Endothelial cell of hepatic sinusoid (primary cell): ENCODE measurements around the gene PRKCD.

ENCODE experiments used
- in situ Hi-C: cut with HindIII; loops from 2 replicates; pipeline ENCODE4 v1.10.0; 2017; ENCODE audit warnings: low sequenced_read_pairs

Gene PRKCD

GRCh38 chr3:53160660-53161449 lies at the start of gene PRKCD:
Gene PRKCD (plus strand): TSS chr3:53161209. CDS start chr3:53178423, 17,214 bp downstream.
- in situ Hi-C loops, result no loop called here

GRCh38 chr3:53111822-53112221 lies 49.2 kb upstream of the PRKCD start:
- in situ Hi-C loops, result no loop called here

- in situ Hi-C loops, result no loop called here
Observed at GRCh38 chr3:53113293-53114010, 47.6 kb upstream of the PRKCD start.

GRCh38 chr3:53114011-53114400 lies 47.0 kb upstream of the PRKCD start:
- in situ Hi-C loops, result no loop called here

- in situ Hi-C loops, result loop anchor here (5.0 kb wide), 1 partner anchor 78 kb away; no protein-coding TSS in a partner anchor
Observed at GRCh38 chr3:53114412-53115074, 46.5 kb upstream of the PRKCD start.

- in situ Hi-C loops, result loop anchor here (5.0 kb wide), 1 partner anchor 75 kb away; no protein-coding TSS in a partner anchor
Observed at GRCh38 chr3:53116956-53117355, 44.1 kb upstream of the PRKCD start.

GRCh38 chr3:53120336-53120735 lies 40.7 kb upstream of the PRKCD start:
- in situ Hi-C loops, result no loop called here

GRCh38 chr3:53122255-53122932 lies 38.6 kb upstream of the PRKCD start:
- in situ Hi-C loops, result no loop called here

GRCh38 chr3:53122933-53123305 lies 38.1 kb upstream of the PRKCD start:
- in situ Hi-C loops, result no loop called here

- in situ Hi-C loops, result no loop called here
Observed at GRCh38 chr3:53123510-53123909, 37.5 kb upstream of the PRKCD start.

GRCh38 chr3:53123953-53124352 lies 37.1 kb upstream of the PRKCD start:
- in situ Hi-C loops, result no loop called here

GRCh38 chr3:53126601-53127000 lies 34.4 kb upstream of the PRKCD start:
- in situ Hi-C loops, result no loop called here

- in situ Hi-C loops, result no loop called here
Observed at GRCh38 chr3:53129344-53129743, 31.7 kb upstream of the PRKCD start.

- in situ Hi-C loops, result no loop called here
Observed at GRCh38 chr3:53130179-53131061, 30.6 kb upstream of the PRKCD start, which contains the start of gene RFT1. Gene RFT1 (minus strand): TSS chr3:53130435. CDS start chr3:53130400, 35 bp downstream.

GRCh38 chr3:53131096-53131495 lies 29.9 kb upstream of the PRKCD start:
- in situ Hi-C loops, result no loop called here

- in situ Hi-C loops, result no loop called here
Observed at GRCh38 chr3:53132347-53132746, 28.7 kb upstream of the PRKCD start.

GRCh38 chr3:53134631-53135232 lies 26.3 kb upstream of the PRKCD start:
- in situ Hi-C loops, result no loop called here

- in situ Hi-C loops, result no loop called here
Observed at GRCh38 chr3:53137221-53137620, 23.8 kb upstream of the PRKCD start.

- in situ Hi-C loops, result no loop called here
Observed at GRCh38 chr3:53137835-53138446, 23.1 kb upstream of the PRKCD start.
